ENCODE results near the gene PKD1L1. TPM values are rescaled to one million over a fixed set of nuclear protein-coding genes. Genes with fewer than 3 reads are reported as not detected.

Gene PKD1L1
- total RNA-seq, 2 donors from 2014 or later, result 0.13 to 0.20 TPM

- Mint-ChIP-seq H3K4me3 (no peak overlapping the region), H3K4me1 (peaks cover 11% of the 10 kb centered on the region)
- no peak for DNase-seq
Observed at GRCh38 chr7:47739891-47740290, 208.4 kb downstream of the PKD1L1 start.

GRCh38 chr7:47739301-47739875 lies 208.9 kb downstream of the PKD1L1 start:
- Mint-ChIP-seq H3K27me3 (ENCODE audit: insufficient read depth) (peaks cover 14% of the 10 kb centered on the region), H3K9me3 (no peaks in the 10 kb centered on the region), H3K36me3 (ENCODE audit: low read depth) (no peaks in the 10 kb centered on the region), H3K4me3 (no peak overlapping the region), H3K4me1 (peaks cover 11% of the 10 kb centered on the region), H3K27ac (no peak overlapping the region)
- Histone ChIP-seq H3K4me3 (ENCODE audit: low read length) (no peak overlapping the region), H3K27me3 (ENCODE audit: control insufficient read depth, insufficient read depth, low read length, poor library complexity, severe bottlenecking) (no peaks in the 10 kb centered on the region), H3K9ac (ENCODE audit: extremely low read depth, low read length, poor library complexity, severe bottlenecking) (no peak overlapping the region), H3K27ac (ENCODE audit: low read depth, low read length) (peak overlapping the region; percentile 29), H3K9me3 (ENCODE audit: control insufficient read depth, low read length) (no peaks in the 10 kb centered on the region), H3K36me3 (ENCODE audit: control insufficient read depth, insufficient read depth, low read length) (no peaks in the 10 kb centered on the region), H3K4me1 (ENCODE audit: control insufficient read depth, insufficient read depth, low read length) (no peaks in the 10 kb centered on the region)
- no peak for TF ChIP-seq CTCF (conservative IDR thresholded peaks at IDR 0.05)
- no peak for DNase-seq
- WGBS, 2 experiments (ENCODE audit: insufficient coverage in 1 of 2, insufficient read length in 1 of 2), result 62 to 79% methylated on average over 7 to 8 of the region's 9 CpGs

More at GRCh38 chr7:47739891-47740290, 208.4 kb downstream of the PKD1L1 start:
- Histone ChIP-seq H3K27me3 (ENCODE audit: control insufficient read depth, insufficient read depth, low read length, poor library complexity, severe bottlenecking) (no peaks in the 10 kb centered on the region), H3K27ac (ENCODE audit: low read depth, low read length) (no peak overlapping the region), H3K9ac (ENCODE audit: extremely low read depth, low read length, poor library complexity, severe bottlenecking) (no peak overlapping the region), H3K4me1 (ENCODE audit: control insufficient read depth, insufficient read depth, low read length) (no peaks in the 10 kb centered on the region), H3K36me3 (ENCODE audit: control insufficient read depth, insufficient read depth, low read length) (no peaks in the 10 kb centered on the region), H3K9me3 (ENCODE audit: control insufficient read depth, low read length) (no peaks in the 10 kb centered on the region), H3K4me3 (ENCODE audit: low read length) (no peak overlapping the region)
- H3K27ac Mint-ChIP-seq, result no peak overlapping the region
- no peak for TF ChIP-seq CTCF (conservative IDR thresholded peaks at IDR 0.05)
- H3K36me3 Mint-ChIP-seq (ENCODE audit: low read depth), result no peaks in the 10 kb centered on the region
- H3K27me3 Mint-ChIP-seq (ENCODE audit: insufficient read depth), result peaks cover 16% of the 10 kb centered on the region
- WGBS, 2 experiments (ENCODE audit: insufficient coverage in 1 of 2, insufficient read length in 1 of 2), result 81 to 85% methylated on average over 8 of the region's 8 CpGs
- H3K9me3 Mint-ChIP-seq, result no peaks in the 10 kb centered on the region

GRCh38 chr7:47738563-47739166 lies 209.6 kb downstream of the PKD1L1 start:
- DNase-seq, result no peak
- H3K4me1 ChIP-seq (ENCODE audit: control insufficient read depth, insufficient read depth, low read length), result no peaks in the 10 kb centered on the region
- H3K9ac ChIP-seq (ENCODE audit: extremely low read depth, low read length, poor library complexity, severe bottlenecking), result no peak overlapping the region
- H3K4me3 Mint-ChIP-seq, result no peak overlapping the region
- no peak overlapping the region for H3K27ac ChIP-seq (ENCODE audit: low read depth, low read length)
- H3K27ac Mint-ChIP-seq, result no peak overlapping the region
- TF ChIP-seq CTCF (conservative IDR thresholded peaks at IDR 0.05), result no peak
- no peaks in the 10 kb centered on the region for H3K36me3 Mint-ChIP-seq (ENCODE audit: low read depth)
- no peaks in the 10 kb centered on the region for H3K9me3 ChIP-seq (ENCODE audit: control insufficient read depth, low read length)
- no peaks in the 10 kb centered on the region for H3K27me3 ChIP-seq (ENCODE audit: control insufficient read depth, insufficient read depth, low read length, poor library complexity, severe bottlenecking)
- no peaks in the 10 kb centered on the region for H3K36me3 ChIP-seq (ENCODE audit: control insufficient read depth, insufficient read depth, low read length)
- H3K4me3 ChIP-seq (ENCODE audit: low read length), result no peak overlapping the region
- no peaks in the 10 kb centered on the region for H3K9me3 Mint-ChIP-seq
- peaks cover 14% of the 10 kb centered on the region for H3K27me3 Mint-ChIP-seq (ENCODE audit: insufficient read depth)
- 85 to 100% methylated on average over 1 to 6 of the region's 6 CpGs for WGBS, 2 experiments (ENCODE audit: insufficient coverage in 1 of 2, insufficient read length in 1 of 2)
- H3K4me1 Mint-ChIP-seq, result peaks cover 5% of the 10 kb centered on the region
